HG03175 (cell line): Measurements from ENCODE around the gene TBXA2R.

Source experiments
- ATAC-seq: cut with Tn5 transposase; IDR thresholded peaks from one replicate; pipeline ENCODE4 v1.9.1; 2021; ENCODE audit warnings: mild to moderate bottlenecking, moderate library complexity; ENCODE audit not compliant: unreplicated experiment

The TBXA2R gene

DNA sequence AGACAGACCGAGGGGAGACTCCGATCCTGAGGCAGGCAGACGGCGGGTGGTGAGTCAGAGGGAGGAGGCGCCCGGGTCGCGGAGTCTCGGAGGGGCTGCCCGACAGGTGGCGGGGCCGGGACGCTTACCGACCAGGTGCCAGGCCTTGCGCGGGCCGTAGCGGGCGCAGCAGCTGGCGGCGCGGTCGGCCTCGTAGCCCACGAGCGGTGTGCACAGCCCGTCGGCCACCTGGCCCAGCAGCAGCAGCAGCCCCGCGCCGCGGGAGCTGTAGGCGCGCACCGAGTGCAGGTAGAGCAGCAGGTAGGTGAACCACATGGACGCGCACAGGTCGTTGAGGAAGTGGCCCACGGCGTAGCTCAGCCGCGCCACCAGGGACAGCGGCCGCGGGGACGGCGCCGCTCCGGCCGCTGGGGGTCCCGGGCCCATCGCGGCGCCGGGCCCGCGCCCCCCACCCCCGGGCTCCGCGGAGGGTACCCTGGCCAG lies 49.7 kb downstream of the TBXA2R start:
- ATAC-seq, result peak; percentile 34

DNA sequence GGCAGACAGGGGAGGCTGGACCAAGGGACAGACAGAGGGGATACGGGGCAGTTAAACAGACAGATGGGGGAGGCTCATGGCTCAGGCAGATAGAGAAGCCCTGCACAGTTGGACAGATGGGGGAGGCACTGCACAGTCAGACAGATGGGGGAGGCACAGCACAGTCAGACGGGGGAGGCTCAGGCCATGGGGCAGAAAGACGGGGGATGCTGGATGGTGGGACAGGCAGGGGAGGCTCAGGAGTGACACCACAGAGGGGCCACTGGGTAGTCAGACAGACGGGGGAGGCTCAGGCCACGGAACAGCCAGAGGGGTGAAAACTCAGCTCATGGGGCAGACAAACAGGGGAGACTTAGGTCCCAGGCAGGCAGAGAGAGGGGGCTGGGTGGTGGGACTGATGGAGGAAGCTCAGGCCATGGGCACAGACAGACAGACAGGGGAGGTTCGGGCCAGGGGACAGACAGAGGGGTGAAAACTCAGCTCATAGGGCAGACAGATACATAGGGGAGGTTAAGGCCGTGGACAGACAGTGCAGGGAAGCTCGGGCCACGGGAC lies 50.2 kb downstream of the TBXA2R start:
- no peak for ATAC-seq

DNA sequence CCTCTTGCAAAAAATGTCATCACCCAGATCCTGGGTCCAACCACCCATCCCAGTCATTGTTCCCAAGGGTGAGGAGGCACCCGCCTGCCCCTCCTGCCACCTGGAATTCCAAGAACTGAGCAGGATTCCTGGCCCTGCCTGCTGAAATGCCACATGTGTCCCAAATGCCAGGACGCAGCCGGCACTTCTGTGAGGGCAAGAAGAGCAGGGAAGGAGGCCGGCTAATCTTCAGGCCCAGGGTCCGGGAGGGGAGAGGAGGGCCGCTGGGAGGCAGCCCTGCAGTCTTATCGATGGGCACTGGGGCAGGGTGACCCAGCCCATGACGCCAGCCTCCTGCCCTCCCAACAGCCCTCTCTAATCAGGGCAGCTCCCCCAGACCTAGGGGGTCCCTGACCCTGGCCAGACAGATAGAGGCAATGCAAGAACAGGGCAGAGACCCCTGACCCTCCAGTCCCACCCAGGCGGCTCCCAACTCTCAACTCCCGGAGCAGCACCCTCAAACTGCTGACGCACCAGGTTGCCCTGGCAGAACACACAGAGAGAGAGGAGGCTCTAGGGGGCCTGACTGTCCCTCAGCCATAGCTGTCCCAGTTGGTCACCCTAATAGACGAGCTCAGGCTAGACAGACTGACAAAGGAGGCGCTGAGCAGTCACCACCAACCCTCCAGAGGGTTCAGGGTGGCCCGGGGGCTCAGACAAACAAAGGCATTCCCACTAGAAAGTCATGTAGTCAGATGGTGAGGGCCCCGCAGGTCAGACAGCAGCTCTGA lies 50.8 kb downstream of the TBXA2R start:
- ATAC-seq, result no peak

DNA sequence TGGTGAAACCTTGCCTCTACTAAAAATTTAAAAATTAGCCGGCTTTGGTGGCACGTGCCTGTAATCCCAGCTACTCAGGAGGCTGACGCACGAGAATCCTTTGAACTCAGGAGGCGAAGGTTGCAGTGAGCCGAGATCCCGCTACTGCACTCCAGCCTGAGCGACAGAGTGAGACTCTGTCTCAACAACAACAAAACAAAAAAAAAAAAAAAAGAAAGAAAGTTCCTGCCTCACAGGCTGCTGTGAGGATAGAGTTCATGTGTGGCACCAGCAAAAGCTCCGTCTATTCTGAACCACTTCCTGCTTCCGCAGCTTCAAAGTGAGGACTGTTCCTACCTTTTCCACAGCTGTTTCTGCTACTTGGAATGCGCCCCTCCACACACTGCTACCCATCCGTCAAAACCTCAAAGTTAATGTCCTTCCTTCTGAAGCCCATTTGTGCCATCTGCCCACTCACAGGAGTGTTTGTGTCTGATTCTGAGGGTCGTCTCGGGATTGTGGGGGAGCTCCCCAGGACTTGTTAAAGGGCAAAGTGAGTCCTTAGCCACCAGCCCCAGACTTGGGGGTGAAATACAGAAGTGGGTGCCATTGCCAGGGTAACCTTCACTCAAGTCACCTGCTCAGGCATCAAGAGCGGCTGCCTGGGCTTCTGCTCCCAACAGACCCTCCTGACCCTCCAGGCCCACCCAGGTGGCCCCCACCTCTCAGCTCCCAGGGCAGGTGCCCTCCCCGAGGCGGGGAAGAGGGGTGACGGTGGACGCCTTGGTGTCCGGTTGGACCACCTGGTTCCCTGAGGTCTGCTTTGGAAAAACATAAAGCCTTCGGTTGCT lies 52.2 kb downstream of the TBXA2R start:
- ATAC-seq, result no peak

DNA sequence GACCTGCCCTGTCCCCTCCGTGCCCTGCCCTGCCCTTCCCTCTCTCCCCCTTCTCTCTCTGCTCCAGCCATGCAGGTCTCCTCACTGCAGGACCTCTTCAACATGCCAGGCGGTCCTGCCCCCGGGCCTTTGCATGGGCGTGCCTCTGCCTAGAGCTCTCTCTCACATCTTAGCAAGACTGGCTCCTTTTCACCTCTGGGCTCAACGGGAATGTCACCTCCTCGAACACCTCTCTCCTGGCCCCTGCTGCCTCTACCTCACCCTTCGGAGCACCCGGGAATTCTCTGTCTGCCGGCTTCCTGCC lies 54.9 kb downstream of the TBXA2R start:
- ATAC-seq, result no peak

DNA sequence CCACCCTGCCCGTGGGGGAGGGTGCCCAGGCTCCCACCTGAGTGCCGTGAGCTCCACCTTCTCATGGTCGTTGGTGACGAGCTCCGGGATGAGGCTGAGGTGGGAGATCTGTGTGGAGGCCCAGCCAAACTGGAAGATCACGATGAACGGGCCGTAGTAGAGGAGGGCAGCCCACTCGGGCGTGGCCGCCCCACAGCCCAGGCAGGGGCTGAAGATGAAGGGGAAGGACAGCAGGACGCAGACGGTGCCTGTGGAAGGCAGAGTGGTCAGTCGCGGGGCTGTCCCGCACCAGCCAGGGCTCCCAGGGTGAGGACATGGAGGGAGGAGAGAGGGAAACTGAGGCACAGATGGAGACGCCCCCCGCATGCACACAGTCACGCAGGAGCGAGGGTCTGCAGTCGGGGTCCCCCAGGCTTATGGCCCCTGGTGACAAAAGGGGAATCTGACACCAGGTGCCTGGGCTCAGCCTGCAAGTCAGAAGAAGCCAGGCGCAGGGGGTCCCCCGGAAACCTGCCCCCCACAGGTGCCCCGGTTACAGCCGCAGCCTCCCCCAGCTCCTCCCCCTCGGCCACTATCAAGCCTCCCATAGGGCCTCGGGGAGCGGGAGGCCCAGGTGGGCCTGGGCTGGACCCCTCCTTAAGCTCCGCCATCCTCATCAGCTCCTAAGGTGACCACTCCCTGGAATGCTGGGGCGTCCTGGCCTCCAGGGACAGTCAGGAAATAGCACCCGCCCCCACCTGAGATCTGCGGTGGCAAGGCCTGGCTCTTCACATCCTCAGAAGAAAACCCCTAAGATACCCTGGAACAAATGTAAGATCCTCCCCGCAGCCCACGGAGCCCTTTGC lies 55.5 kb downstream of the TBXA2R start:
- no peak for ATAC-seq

DNA sequence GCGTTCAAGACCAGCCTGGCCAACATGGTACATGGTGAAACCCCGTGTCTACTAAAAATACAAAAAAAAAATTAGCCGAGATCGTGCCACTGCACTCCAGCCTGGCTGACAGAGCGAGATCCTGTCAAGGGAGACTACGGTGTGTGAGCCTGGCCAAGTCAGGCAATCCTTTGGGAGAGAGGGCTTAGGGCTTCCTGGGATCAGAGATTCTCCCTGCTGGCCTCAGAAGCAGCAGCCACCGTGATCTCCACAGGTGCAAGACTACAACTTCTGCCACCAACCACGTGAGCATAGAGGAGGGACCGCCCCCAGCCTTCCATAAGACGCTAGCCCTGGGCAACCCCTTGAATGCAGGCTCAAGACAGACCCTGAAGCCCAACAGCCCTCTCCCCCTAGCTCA lies 56.9 kb downstream of the TBXA2R start:
- no peak for ATAC-seq

DNA sequence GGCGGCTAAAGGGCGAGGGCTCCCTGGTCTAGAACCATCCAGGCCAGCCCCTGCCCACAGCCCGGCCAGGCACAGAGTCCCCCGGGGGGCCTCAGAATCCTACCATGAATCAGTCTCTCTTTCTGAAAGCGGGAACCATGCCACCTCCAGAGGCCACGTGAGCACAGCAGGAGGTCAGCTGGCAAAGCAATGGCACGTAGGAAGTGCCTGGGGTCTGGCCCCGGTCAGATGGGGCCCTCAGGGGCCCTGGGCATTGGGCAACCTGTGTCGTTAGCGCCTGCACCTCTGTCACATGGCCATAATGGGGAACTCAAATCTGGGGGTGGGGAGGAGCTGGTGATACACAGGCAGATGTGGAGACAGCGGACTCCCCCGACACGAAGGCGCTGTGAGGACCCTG lies 58.1 kb downstream of the TBXA2R start:
- ATAC-seq, result no peak

DNA sequence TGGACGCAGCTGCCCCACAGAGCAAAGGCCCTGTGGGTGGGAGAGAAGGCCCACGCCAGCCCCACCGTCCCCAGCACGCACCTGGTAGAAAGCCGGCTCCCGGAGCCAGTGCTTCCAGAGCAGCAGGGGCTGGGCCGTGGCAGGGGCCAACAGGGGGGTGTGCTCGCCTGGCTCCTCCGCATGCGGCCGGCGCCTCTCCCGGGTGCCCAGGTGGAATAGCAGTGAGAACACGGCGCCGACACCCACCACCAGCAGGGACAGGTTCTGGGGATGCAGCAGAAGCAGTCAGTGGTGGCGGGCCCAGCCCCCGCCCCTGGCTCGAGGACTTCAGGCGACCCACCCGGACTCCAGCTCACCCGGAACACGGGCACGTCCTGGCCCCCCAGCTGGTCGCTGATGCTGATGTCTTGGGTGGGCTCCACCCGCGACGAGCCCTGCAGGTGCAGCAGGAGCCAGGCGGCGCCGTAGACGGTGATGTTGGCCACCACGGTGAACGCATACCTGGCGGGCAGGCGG lies 58.9 kb downstream of the TBXA2R start:
- ATAC-seq, result no peak

DNA sequence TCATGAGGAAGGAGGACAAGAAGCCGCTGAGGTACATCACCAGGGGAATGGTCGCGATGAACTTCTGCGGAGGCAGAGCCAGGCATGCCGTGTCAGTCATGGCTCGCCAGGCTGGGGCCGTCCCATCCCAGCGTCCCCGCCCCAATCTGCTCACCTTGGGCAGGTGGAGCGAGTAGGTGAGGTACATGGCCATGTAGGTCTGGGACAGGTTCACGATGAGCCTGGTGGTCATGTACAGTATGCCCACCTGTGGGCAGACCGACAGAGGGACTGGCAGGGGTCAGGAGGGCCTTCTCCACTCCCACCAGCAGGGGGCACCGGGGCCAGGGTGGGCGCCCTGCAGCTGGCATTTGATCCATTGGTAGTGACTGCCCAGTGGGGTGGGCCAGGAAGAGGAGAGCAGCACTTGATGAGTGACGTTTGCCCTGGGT lies 59.4 kb downstream of the TBXA2R start:
- ATAC-seq, result no peak

DNA sequence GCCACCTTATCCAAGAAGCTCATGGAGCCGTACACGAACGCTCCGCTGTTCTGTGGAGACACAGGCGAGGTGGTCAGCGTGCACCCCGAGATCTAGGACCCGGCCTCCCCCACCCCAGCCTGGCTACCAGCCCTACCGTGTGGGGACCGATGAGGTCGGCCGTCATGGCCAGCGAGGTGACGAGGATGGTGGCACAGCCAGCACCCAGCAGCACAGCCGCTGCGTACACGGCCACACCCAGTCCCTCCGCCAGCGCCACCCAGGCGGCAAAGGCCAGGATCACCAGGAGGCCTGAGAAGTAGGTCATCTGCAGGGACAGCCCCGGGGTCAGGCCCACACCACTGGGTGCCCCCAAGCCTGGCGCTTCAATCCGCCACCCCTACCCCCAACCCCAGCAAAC lies 60.6 kb downstream of the TBXA2R start:
- no peak for ATAC-seq

DNA sequence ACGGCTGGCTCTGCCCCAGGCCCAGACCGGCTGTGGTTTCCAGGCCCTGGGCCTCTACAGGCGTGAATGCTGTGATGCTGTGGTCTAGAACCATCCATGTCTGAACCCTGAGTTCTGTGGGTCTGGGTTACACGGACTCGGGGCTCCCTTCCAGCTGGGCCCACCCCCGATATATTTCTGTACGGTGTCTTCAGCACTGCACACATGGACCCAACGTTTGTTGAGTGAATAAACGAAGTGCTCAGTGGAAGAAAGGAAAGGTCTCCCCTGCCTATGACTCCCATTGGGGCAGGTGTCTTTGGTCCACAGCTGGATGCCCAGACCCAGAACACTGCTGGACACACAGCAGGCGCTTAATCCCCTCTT lies 61.0 kb downstream of the TBXA2R start:
- ATAC-seq, result no peak

DNA sequence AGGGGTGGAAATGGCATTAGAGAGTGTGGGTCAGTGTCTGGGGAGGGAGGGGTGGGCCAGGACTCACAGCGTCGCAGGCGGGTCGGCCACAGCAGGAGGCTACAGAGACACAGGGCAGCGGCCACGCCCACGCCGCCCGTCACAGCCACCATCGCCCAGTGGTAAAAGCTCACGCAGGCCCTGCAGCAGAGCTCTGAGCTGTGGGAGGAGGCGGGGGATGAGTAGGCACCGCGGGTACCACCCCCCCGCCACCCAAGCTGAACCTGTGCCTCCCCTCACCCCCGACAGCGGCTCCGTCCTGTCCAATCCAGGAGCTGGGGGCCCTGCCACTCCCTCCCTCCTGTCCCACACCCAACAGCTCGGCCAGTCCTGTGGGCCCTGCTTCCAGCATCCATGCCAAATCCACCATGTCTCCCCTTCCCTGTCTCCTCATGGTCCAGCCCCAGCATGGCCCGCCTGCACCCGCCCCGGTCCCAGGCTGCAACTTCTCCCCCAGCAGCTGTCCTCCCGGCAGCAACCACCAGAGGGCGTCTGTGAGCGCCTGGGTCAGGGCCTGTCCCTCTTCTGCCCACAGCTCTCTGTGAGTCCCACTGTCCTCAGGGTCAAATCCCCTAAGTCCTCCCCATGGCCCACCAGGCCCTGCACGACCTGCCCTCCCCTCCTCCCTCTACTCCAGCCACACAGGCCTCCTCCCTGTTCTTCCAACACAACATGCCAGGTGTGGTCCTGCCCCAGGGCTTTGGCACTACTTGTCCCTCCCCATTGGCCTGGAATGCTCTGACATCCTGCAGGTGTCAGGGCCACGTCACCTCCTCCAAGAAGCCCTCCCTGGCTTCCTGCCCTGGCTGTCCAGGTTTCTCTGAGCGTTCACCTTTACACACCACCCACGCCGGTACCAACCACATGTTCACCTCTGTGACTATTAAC lies 61.7 kb downstream of the TBXA2R start:
- no peak for ATAC-seq
